A172 (cell line): ENCODE results near the gene UNC80. TPM values are rescaled to one million over a fixed set of nuclear protein-coding genes. Genes with fewer than 3 reads are reported as not detected.

Experiments used
- DNase-seq: peaks from one replicate; pipeline ENCODE4 v3.0.0-alpha.2; 2015; ENCODE audit warnings: low spot score
- total RNA-seq: library from RNA; depleted of rRNA; stranded (reverse); fragments of >200 nt; shearing (Covaris generic); gene quantifications from 2 replicates; pipeline ENCODE4 v1.2.3, GENCODE V29; 2014; rRNA removed

Gene UNC80
- total RNA-seq, 1 experiment from 2014 or later, result 0.02 TPM

- no peak for DNase-seq
Measured at GRCh38 chr2:210027608-210028007, 256.0 kb downstream of the UNC80 start.

DNA sequence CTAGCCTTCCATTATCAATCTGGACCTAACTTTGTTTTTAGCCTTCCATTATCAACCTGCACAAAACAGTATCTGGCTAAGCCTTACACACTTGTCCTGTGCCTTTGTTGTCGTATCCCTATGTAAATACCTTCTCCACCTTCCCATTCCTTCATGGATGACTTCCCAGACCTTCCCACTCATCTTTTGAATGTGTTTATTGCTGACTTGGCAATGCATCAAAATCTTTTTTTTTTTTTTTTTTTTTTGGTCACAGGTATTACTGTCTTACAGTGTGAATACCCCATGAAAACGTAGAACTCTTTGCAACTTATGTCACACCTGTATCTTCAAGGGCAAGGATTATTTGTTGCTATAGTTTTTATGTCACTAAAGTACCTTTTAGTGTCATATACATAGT is 256.5 kb downstream of the UNC80 start:
- DNase-seq, result no peak

- DNase-seq, result no peak
Measured at GRCh38 chr2:210034087-210034683, 262.6 kb downstream of the UNC80 start.

DNA sequence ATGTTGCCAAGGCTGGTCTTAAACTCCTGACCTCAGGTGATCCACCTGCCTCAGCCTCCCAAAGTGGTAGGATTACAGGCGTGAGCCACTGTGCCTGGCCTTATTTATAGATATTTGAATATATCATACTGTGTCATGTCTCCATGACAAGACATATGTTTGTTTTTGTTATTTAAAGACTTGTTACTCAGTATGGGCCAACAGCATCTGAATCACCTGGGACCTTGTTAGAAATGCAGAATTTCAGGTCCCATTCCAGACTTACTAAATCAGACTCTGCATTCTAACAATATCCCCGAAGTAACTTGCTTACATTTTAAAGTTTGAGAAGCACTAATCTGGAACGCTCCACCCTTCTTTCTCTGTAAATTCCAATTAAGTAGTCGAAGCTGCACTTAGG is 264.0 kb downstream of the UNC80 start:
- DNase-seq, result no peak

- no peak for DNase-seq
Measured at GRCh38 chr2:210038078-210038477, 266.4 kb downstream of the UNC80 start.

- no peak for DNase-seq
Measured at GRCh38 chr2:210046851-210047500, 275.3 kb downstream of the UNC80 start.

Other genes starting within 250 kb of the UNC80 start
- 129 and 165 TPM in 2 replicates for gene RPE, start 230.8 kb downstream of the UNC80 start, total RNA-seq